GM23338 (cell line): Measurements from ENCODE around the gene GAS6. TPM values are rescaled to one million over a fixed set of nuclear protein-coding genes. Genes with fewer than 3 reads are reported as not detected.

Experiments used
- ATAC-seq: fragments of 200-7000 bp; cut with Tn5 transposase; 3 replicates; pipeline ENCODE4 v1.9.1; 2020
- DNase-seq: peaks from one replicate; pipeline ENCODE4 v3.0.0-alpha.2; 2015; ENCODE audit warnings: low spot score
- H2AFZ ChIP-seq: fragments of 200-600 bp; sonication (generic); 2 replicates; pipeline ENCODE4 v1.8.0; 2016; ENCODE audit warnings: antibody characterized with exemption, mild to moderate bottlenecking, moderate library complexity
- H3F3A ChIP-seq: fragments of 200-600 bp; sonication (generic); replicated peaks from 2 replicates; pipeline ENCODE4 v1.8.0; 2017; ENCODE audit warnings: antibody characterized with exemption, mixed run types, low read depth
- H3K27ac ChIP-seq: fragments of 200-600 bp; sonication (generic); 2 replicates; pipeline ENCODE4 v1.6.1; 2016; ENCODE audit warnings: low read depth
- H3K27me3 ChIP-seq: fragments of 200-600 bp; sonication (generic); 2 replicates; pipeline ENCODE4 v1.8.0; 2016; ENCODE audit warnings: mild to moderate bottlenecking, mixed run types, moderate library complexity; ENCODE audit not compliant: insufficient read depth
- H3K36me3 ChIP-seq: fragments of 200-600 bp; sonication (generic); 2 replicates; pipeline ENCODE4 v1.8.0; 2016; ENCODE audit warnings: mild to moderate bottlenecking; ENCODE audit not compliant: insufficient read depth
- H3K4me1 ChIP-seq: fragments of 200-600 bp; sonication (generic); 2 replicates; pipeline ENCODE4 v1.8.0; 2016; ENCODE audit warnings: mild to moderate bottlenecking, moderate library complexity; ENCODE audit not compliant: insufficient read depth
- H3K4me2 ChIP-seq: fragments of 200-600 bp; sonication (generic); 2 replicates; pipeline ENCODE4 v1.7.1; 2017; ENCODE audit warnings: mixed run types
- H3K4me3 ChIP-seq: fragments of 200-600 bp; sonication (generic); 2 replicates; pipeline ENCODE4 v1.6.1; 2016; ENCODE audit warnings: mixed run types
- H3K79me2 ChIP-seq: fragments of 200-600 bp; sonication (generic); replicated peaks from 2 replicates; pipeline ENCODE4 v1.8.0; 2017; ENCODE audit warnings: mild to moderate bottlenecking; ENCODE audit not compliant: insufficient read depth
- H3K9me2 ChIP-seq: fragments of 200-600 bp; sonication (generic); 2 replicates; pipeline ENCODE4 v1.8.0; 2017; ENCODE audit not compliant: insufficient read depth
- H4K20me1 ChIP-seq: fragments of 200-600 bp; sonication (generic); replicated peaks from 2 replicates; pipeline ENCODE4 v1.8.0; 2017; ENCODE audit warnings: mild to moderate bottlenecking; ENCODE audit not compliant: insufficient read depth
- H3K27ac Mint-ChIP-seq: 2 replicates; pipeline ENCODE4 v1.8.0; 2020; ENCODE audit warnings: inconsistent platforms, mild to moderate bottlenecking, moderate library complexity, mixed read lengths
- H3K27me3 Mint-ChIP-seq: 3 replicates; pipeline ENCODE4 v1.8.0; 2022; ENCODE audit warnings: low read depth, mild to moderate bottlenecking, moderate library complexity, mixed read lengths, inconsistent platforms; ENCODE audit not compliant: insufficient read depth, poor library complexity
- H3K36me3 Mint-ChIP-seq: 3 replicates; pipeline ENCODE4 v1.8.0; 2021; ENCODE audit warnings: low read depth, mild to moderate bottlenecking, inconsistent platforms, moderate library complexity, mixed read lengths
- H3K4me1 Mint-ChIP-seq: 3 replicates; pipeline ENCODE4 v1.8.0; 2020; ENCODE audit warnings: mild to moderate bottlenecking, inconsistent platforms, mixed read lengths
- H3K4me3 Mint-ChIP-seq: 3 replicates; pipeline ENCODE4 v1.8.0; 2021; ENCODE audit warnings: moderate library complexity, mild to moderate bottlenecking, inconsistent platforms, mixed read lengths
- H3K9me3 Mint-ChIP-seq: 3 replicates; pipeline ENCODE4 v1.8.0; 2020; ENCODE audit warnings: moderate library complexity, mild to moderate bottlenecking, inconsistent platforms, mixed read lengths
- CREB1 ChIP-seq: fragments of 250-450 bp; sonication (Bioruptor Pico); IDR thresholded peaks from 2 replicates; pipeline ENCODE4 v1.5.0; 2020; ENCODE audit warnings: low read depth, mild to moderate bottlenecking, moderate library complexity
- ETS1 ChIP-seq: IDR thresholded peaks from 2 replicates; pipeline ENCODE4 v1.6.1; 2016; ENCODE audit warnings: antibody characterized with exemption
- EZH2 ChIP-seq: fragments of 200-600 bp; sonication (generic); IDR thresholded peaks from one replicate; pipeline ENCODE4 v1.8.0; 2017; ENCODE audit warnings: antibody characterized with exemption, mild to moderate bottlenecking, low read depth; ENCODE audit not compliant: unreplicated experiment
- NANOG ChIP-seq: IDR thresholded peaks from 2 replicates; pipeline ENCODE4 v1.6.1; 2016; ENCODE audit warnings: antibody characterized with exemption, borderline replicate concordance
- REST ChIP-seq: IDR thresholded peaks from one replicate; pipeline ENCODE4 v1.6.1; 2018; ENCODE audit warnings: antibody characterized with exemption; ENCODE audit not compliant: unreplicated experiment
- ZNF114 ChIP-seq: fragments of 250-450 bp; sonication (Bioruptor Pico); IDR thresholded peaks from 2 replicates; pipeline ENCODE4 v1.5.0; 2020; ENCODE audit warnings: mild to moderate bottlenecking, moderate library complexity
- ZNF331 ChIP-seq: fragments of 250-450 bp; sonication (Bioruptor Pico); IDR thresholded peaks from 2 replicates; pipeline ENCODE4 v1.5.0; 2020; ENCODE audit warnings: low read depth, mild to moderate bottlenecking, moderate library complexity
- ZNF462 ChIP-seq: fragments of 250-450 bp; sonication (Bioruptor Pico); IDR thresholded peaks from 2 replicates; pipeline ENCODE4 v1.5.0; 2020; ENCODE audit warnings: mild to moderate bottlenecking, moderate library complexity
- polyA plus RNA-seq: library from polyadenylated mRNA; unstranded; fragments of >200 nt; fragmentation: Nextera tagmentation; extraction: Ambion mirVana; gene quantifications from 2 replicates; pipeline ENCODE4 v1.2.1, GENCODE V29; 2016
- total RNA-seq: library from RNA; depleted of rRNA; stranded (reverse); fragments of >200 nt; shearing (Covaris generic); gene quantifications from 2 replicates; pipeline ENCODE4 v1.2.3, GENCODE V29; 2014

The GAS6 gene
- total and polyA plus RNA-seq, 2 experiments from 2014 or later, result 7.9 to 21.2 TPM

- H3K79me2 ChIP-seq, result peaks cover 17% of the 10 kb centered on the region; the same call in 1 of the 2 replicates
- DNase-seq, result no peak
- peaks cover 7% of the 10 kb centered on the region for H3F3A ChIP-seq
- H3K27ac Mint-ChIP-seq, result no peak overlapping the region
- H3K4me2 ChIP-seq, result no peak overlapping the region
- H3K4me1 ChIP-seq, result peaks cover 6% of the 10 kb centered on the region
- H3K4me3 Mint-ChIP-seq, result no peak overlapping the region
- no peaks in the 10 kb centered on the region for H4K20me1 ChIP-seq
- TF ChIP-seq ZNF331 (CRISPR knock-in tag) (no peak), ZNF114 (CRISPR knock-in tag) (no peak), EZH2 (no peak), REST (no peak), NANOG (no peak), CREB1 (no peak), ETS1 (no peak)
- H3K9me2 ChIP-seq, result no peaks in the 10 kb centered on the region; the same call in 1 of the 2 replicates
- H3K27me3 Mint-ChIP-seq, result peaks cover 16% of the 10 kb centered on the region
- no peaks in the 10 kb centered on the region for H3K36me3 Mint-ChIP-seq
- no peaks in the 10 kb centered on the region for H3K27me3 ChIP-seq
- no peak overlapping the region for H3K4me3 ChIP-seq
- peaks cover 45% of the 10 kb centered on the region for H3K4me1 Mint-ChIP-seq
- H3K27ac ChIP-seq, result no peak overlapping the region
- H3K9me3 Mint-ChIP-seq, result no peaks in the 10 kb centered on the region
- ATAC-seq, result peak; percentile 9
- H3K36me3 ChIP-seq, result no peaks in the 10 kb centered on the region
- H2AFZ ChIP-seq, result no peak overlapping the region
These were observed 10.2 kb downstream of the GAS6 start for GRCh38 chr13:113853518-113854237.

GRCh38 chr13:113852536-113853517 lies 11.0 kb downstream of the GAS6 start:
- peaks cover 43% of the 10 kb centered on the region for H3K4me1 Mint-ChIP-seq
- no peaks in the 10 kb centered on the region for H3K36me3 Mint-ChIP-seq
- TF ChIP-seq ZNF331 (CRISPR knock-in tag), result no peak
- no peak for TF ChIP-seq ZNF462
- Histone ChIP-seq H3F3A (no peaks in the 10 kb centered on the region), H4K20me1 (no peaks in the 10 kb centered on the region), H3K9me2 (no peaks in the 10 kb centered on the region; the same call in 1 of the 2 replicates), H3K4me3 (no peak overlapping the region), H3K4me2 (no peak overlapping the region), H2AFZ (no peak overlapping the region), H3K4me1 (peaks cover 6% of the 10 kb centered on the region), H3K27ac (no peak overlapping the region), H3K27me3 (no peaks in the 10 kb centered on the region), H3K79me2 (peaks cover 14% of the 10 kb centered on the region), H3K36me3 (no peaks in the 10 kb centered on the region)
- no peak overlapping the region for H3K4me3 Mint-ChIP-seq
- H3K27ac Mint-ChIP-seq, result no peak overlapping the region
- peaks cover 10% of the 10 kb centered on the region for H3K27me3 Mint-ChIP-seq
- ATAC-seq (no peak), DNase-seq (no peak)
- no peaks in the 10 kb centered on the region for H3K9me3 Mint-ChIP-seq
